ENCODE results near the gene FCRL5.
"Not testable (repeated sequence)": the region's sequence is repeated elsewhere in the genome, so short reads cannot be mapped to it uniquely, and the experiment has no call there.

FCRL5 gene

GRCh38 chr1:157551694-157552693 lies at the start of gene FCRL5:
FCRL5 (minus strand) TSS chr1:157552515; CDS start chr1:157552362, 153 bp downstream.
- no peak for DNase-seq (ENCODE audit: low read depth in 2 of 2)

- no peak for DNase-seq (ENCODE audit: low read depth in 2 of 2)
Measured at GRCh38 chr1:157600236-157600635, 47.9 kb upstream of the FCRL5 start.

DNA sequence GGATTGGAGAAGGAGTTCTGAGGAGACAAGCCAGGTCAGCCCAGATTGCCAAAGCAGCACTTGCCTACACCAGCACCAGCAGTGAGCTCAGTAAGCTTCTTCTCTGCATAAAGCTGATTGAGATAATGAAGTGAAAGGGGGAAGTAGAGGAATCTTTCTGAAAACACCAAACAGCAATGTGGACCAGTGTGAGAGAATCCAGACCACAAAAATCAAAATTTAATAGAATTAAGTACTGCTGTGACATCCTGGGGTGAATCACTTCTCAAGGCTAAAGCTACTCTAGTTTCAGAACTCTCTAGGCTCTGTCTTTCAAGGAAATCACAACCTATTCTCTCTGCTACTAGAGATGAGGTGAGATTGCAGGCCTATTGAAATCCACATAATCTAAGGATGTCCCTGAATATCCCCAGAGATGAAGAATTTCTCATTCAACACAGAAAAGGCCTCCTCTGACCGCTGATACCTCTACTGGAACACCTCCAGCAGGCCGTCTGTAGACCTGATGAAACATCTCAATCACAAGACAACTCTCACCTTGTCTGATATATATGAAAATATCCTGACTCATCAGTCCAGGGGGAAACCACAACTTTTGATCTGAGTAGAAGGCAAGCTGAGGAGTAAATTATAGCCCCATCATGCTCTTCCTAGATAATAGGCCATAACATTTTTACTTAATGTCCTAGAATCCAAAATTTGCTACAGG lies 45.8 kb upstream of the FCRL5 start, which contains the start of gene FCRL4:
Gene FCRL4, minus strand, starts transcription at position 127 of the 709 bp plus-strand sequence. CDS start 141 bp downstream, outside the sequence.
- DNase-seq (ENCODE audit: low read depth in 2 of 2) = no peak

- no peak for DNase-seq (ENCODE audit: low read depth in 2 of 2)
Measured at GRCh38 chr1:157596384-157596783, 44.1 kb upstream of the FCRL5 start.

DNA sequence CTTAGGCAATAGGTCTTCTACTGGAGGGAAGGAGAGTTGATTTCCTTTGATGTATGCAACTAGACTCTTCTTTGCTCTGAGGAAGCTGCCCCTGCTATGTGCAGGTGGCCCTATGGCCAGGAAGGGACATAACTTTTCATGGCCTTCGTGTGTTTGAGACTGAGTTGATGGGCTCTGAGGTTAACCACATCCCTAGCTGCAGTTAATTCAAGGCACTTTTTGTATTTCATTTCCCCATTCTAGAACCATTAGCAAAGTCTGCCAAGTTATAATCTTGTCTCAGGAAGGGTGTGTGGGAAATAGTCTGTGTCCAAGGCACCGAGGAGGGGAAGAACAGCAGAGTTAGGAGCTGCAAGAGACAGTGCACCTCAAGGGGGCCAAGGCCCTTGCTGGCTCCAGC lies 43.0 kb upstream of the FCRL5 start:
- DNase-seq (ENCODE audit: low read depth in 2 of 2) = no peak

GRCh38 chr1:157585984-157586383 lies 33.7 kb upstream of the FCRL5 start:
- DNase-seq (ENCODE audit: low read depth in 2 of 2) = no peak

DNA sequence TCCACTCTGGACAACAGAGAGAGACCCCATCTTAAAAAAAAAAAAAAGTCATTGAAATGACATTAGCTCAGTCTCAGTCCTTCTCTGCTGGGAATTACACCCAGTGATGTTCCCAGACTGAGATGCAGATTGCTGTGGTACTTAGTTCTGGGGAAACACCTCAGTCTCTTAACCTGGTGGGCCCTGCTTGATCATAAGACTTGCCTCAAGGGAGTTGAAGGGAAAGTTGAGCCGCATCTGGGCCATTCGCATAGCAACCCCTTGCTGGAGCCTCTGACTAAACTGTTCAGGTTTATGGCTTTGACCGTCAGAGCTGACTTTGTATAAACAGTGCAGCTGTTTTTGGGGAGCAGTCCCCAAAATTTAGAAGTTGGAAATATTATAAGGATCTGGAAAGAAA lies 32.2 kb upstream of the FCRL5 start:
- DNase-seq (ENCODE audit: low read depth in 2 of 2) = no peak

DNA sequence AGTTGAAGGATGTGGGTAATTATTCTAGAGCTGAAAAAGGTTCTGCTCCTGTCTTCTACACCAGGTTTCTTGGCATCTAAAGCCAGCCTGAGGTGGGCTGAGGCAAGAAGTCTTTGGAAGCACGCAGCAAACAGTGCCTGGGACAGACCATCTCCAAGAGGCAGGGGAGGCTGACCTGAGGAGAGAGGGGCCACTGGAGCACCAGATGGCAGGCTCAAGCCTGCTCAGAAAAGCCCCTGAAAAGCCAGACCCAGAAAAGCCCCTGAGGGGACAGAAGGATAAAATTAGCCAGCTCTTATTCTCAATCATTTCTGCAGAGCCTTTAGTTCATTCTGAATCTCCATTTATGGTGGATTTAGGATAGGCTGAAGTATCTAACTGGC lies 28.5 kb upstream of the FCRL5 start:
- no peak for DNase-seq (ENCODE audit: low read depth in 2 of 2)

- DNase-seq (ENCODE audit: low read depth in 2 of 2) = no peak
Measured at GRCh38 chr1:157580179-157580827, 28.0 kb upstream of the FCRL5 start.

DNA sequence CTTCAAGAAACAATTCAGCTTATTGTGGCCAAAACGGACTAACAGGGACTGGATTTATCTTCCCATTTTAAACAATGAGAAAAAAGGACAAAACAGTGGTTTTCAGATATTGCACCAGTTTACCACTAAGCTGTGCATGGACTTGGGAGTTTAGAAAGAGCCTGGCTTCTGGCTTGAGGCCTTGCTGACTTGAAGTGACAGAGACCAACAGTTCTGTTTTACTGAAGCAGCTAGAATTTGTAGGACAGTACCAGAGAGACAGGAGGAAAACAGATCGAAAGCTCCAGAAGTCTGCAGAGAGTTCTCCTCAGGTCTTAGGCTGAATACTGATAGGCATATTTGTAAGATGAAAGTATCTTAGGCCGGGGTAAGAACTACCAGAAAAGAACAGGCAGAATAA lies 25.1 kb upstream of the FCRL5 start:
- no peak for DNase-seq (ENCODE audit: low read depth in 2 of 2)

- DNase-seq (ENCODE audit: low read depth in 2 of 2) = no peak
Measured at GRCh38 chr1:157575744-157576143, 23.4 kb upstream of the FCRL5 start.

- DNase-seq (ENCODE audit: low read depth in 2 of 2) = no peak
Measured at GRCh38 chr1:157574836-157575235, 22.5 kb upstream of the FCRL5 start.

GRCh38 chr1:157566484-157567300 lies 14.4 kb upstream of the FCRL5 start:
- DNase-seq (ENCODE audit: low read depth in 2 of 2) = no peak

GRCh38 chr1:157562515-157562914 lies 10.2 kb upstream of the FCRL5 start:
- DNase-seq (ENCODE audit: low read depth in 2 of 2) = no peak

GRCh38 chr1:157558119-157558518 lies 5.8 kb upstream of the FCRL5 start:
- no peak for DNase-seq (ENCODE audit: low read depth in 2 of 2)

DNA sequence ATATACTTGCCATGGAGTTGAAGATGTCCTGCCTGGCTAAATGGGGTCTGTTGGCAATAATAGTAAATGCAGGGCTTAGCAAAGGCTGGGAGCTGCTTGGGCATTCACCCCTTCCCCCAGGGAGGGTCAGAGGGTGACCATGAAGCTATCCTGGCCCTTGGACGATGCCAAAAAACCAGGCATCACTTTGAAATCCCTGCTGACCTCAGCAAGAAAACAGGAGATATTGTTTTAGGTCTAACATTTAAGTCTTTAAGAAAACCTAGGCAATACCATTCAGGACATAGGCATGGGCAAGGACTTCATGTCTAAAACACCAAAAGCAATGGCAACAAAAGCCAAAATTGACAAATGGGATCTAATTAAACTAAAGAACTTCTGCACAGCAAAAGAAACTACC lies 4.2 kb downstream of the FCRL5 start:
- not testable (repeated sequence) for DNase-seq (ENCODE audit: low read depth in 2 of 2)

GRCh38 chr1:157542676-157543075 lies 9.6 kb downstream of the FCRL5 start:
- DNase-seq (ENCODE audit: low read depth in 2 of 2) = no peak

GRCh38 chr1:157540852-157541251 lies 11.5 kb downstream of the FCRL5 start:
- DNase-seq (ENCODE audit: low read depth in 2 of 2) = no peak

- DNase-seq (ENCODE audit: low read depth in 2 of 2) = no peak
Measured at GRCh38 chr1:157540160-157540748, 12.1 kb downstream of the FCRL5 start.

GRCh38 chr1:157539568-157539967 lies 12.7 kb downstream of the FCRL5 start:
- no peak for DNase-seq (ENCODE audit: low read depth in 2 of 2)

- no peak for DNase-seq (ENCODE audit: low read depth in 2 of 2)
Measured at GRCh38 chr1:157532569-157532968, 19.7 kb downstream of the FCRL5 start.

Measured in stimulated activated CD4-positive, alpha-beta T cell treated with anti-CD3 and anti-CD28 coated beads, Interleukin-12 subunit alpha, Interleukin-12 subunit beta, amount 100 ng/mL, for 24 hours (primary cell).